GM18873 (cell line): ENCODE data around the gene SLC25A23.

ENCODE experiments used
- ATAC-seq: cut with Tn5 transposase; IDR thresholded peaks from one replicate; pipeline ENCODE4 v1.9.1; 2021; ENCODE audit warnings: mild to moderate bottlenecking, moderate library complexity, moderate number of reproducible peaks; ENCODE audit not compliant: unreplicated experiment, low FRiP score

The SLC25A23 gene

GRCh38 chr19:6481541-6482342 is 22.1 kb upstream of the SLC25A23 start, which contains the start of gene DENND1C:
TSS of gene DENND1C (minus strand) at chr19:6481787. CDS start at chr19:6481695, 92 bp downstream.
- ATAC-seq = no peak

GRCh38 chr19:6480848-6481415 is 21.3 kb upstream of the SLC25A23 start:
- no peak for ATAC-seq

- ATAC-seq = no peak
Measured at GRCh38 chr19:6479836-6480398, 20.3 kb upstream of the SLC25A23 start.

GRCh38 chr19:6478815-6479214 is 19.2 kb upstream of the SLC25A23 start:
- no peak for ATAC-seq

GRCh38 chr19:6476896-6477431 is 17.4 kb upstream of the SLC25A23 start:
- ATAC-seq = no peak

- no peak for ATAC-seq
Measured at GRCh38 chr19:6476155-6476895, 16.7 kb upstream of the SLC25A23 start.

GRCh38 chr19:6475321-6476108 is 15.9 kb upstream of the SLC25A23 start:
- no peak for ATAC-seq

- ATAC-seq = no peak
Measured at GRCh38 chr19:6473647-6474046, 14.1 kb upstream of the SLC25A23 start.

GRCh38 chr19:6472713-6473112 is 13.1 kb upstream of the SLC25A23 start:
- no peak for ATAC-seq

- no peak for ATAC-seq
Measured at GRCh38 chr19:6471076-6471475, 11.5 kb upstream of the SLC25A23 start.

- ATAC-seq = no peak
Measured at GRCh38 chr19:6470173-6470572, 10.6 kb upstream of the SLC25A23 start.

- no peak for ATAC-seq
Measured at GRCh38 chr19:6467384-6467783, 7.8 kb upstream of the SLC25A23 start.

GRCh38 chr19:6466526-6467248 is 7.1 kb upstream of the SLC25A23 start:
- ATAC-seq = no peak

- ATAC-seq = no peak
Measured at GRCh38 chr19:6465663-6466062, 6.1 kb upstream of the SLC25A23 start.

GRCh38 chr19:6465006-6465405 is 5.4 kb upstream of the SLC25A23 start:
- no peak for ATAC-seq

GRCh38 chr19:6464070-6464873 is 4.7 kb upstream of the SLC25A23 start, which contains the start of gene CRB3:
TSS of gene CRB3 (plus strand) at chr19:6464271. CDS start at chr19:6464702, 431 bp downstream.
- no peak for ATAC-seq

GRCh38 chr19:6460099-6460884 is 700 bp upstream of the SLC25A23 start:
- ATAC-seq = peak; percentile 70
